ENCODE measurements around the gene CIB1.
"Not testable (repeated sequence)": the region's sequence is repeated elsewhere in the genome, so short reads cannot be mapped to it uniquely, and the experiment has no call there.

Gene CIB1

GRCh38 chr15:90190606-90191343 is 43.0 kb downstream of the CIB1 start:
- Histone ChIP-seq H3K36me3 (ENCODE audit: control insufficient read depth, insufficient read depth, low read length) (no peaks in the 10 kb centered on the region), H3K4me3 (ENCODE audit: low read depth, low read length) (no peak overlapping the region), H3K9me3 (ENCODE audit: control insufficient read depth, insufficient read depth, low read depth, low read length) (no peaks in the 10 kb centered on the region), H3K9ac (ENCODE audit: low read length) (no peak overlapping the region), H3K4me1 (ENCODE audit: control insufficient read depth, insufficient read depth, low read length) (peaks cover 7% of the 10 kb centered on the region), H3K27me3 (ENCODE audit: control insufficient read depth, insufficient read depth, low read length) (no peaks in the 10 kb centered on the region), H3K27ac (ENCODE audit: low read depth, low read length) (no peak overlapping the region)

GRCh38 chr15:90189781-90190467 is 43.8 kb downstream of the CIB1 start:
- no peaks in the 10 kb centered on the region for H3K36me3 ChIP-seq (ENCODE audit: control insufficient read depth, insufficient read depth, low read length)
- no peak overlapping the region for H3K4me3 ChIP-seq (ENCODE audit: low read depth, low read length)
- peaks cover 7% of the 10 kb centered on the region for H3K4me1 ChIP-seq (ENCODE audit: control insufficient read depth, insufficient read depth, low read length)
- no peaks in the 10 kb centered on the region for H3K27me3 ChIP-seq (ENCODE audit: control insufficient read depth, insufficient read depth, low read length)
- no peak overlapping the region for H3K27ac ChIP-seq (ENCODE audit: low read depth, low read length)
- H3K9me3 ChIP-seq (ENCODE audit: control insufficient read depth, insufficient read depth, low read depth, low read length): no peaks in the 10 kb centered on the region
- no peak overlapping the region for H3K9ac ChIP-seq (ENCODE audit: low read length)

GRCh38 chr15:90188914-90189748 is 44.6 kb downstream of the CIB1 start:
- Histone ChIP-seq H3K9ac (ENCODE audit: low read length) (no peak overlapping the region), H3K4me1 (ENCODE audit: control insufficient read depth, insufficient read depth, low read length) (peaks cover 10% of the 10 kb centered on the region)

GRCh38 chr15:90188065-90188464 is 45.7 kb downstream of the CIB1 start:
- H3K36me3 ChIP-seq (ENCODE audit: control insufficient read depth, insufficient read depth, low read length); H3K9me3 ChIP-seq (ENCODE audit: control insufficient read depth, insufficient read depth, low read depth, low read length); H3K27me3 ChIP-seq (ENCODE audit: control insufficient read depth, insufficient read depth, low read length); H3K4me3 ChIP-seq (ENCODE audit: low read depth, low read length); H3K9ac ChIP-seq (ENCODE audit: low read length); H3K27ac ChIP-seq (ENCODE audit: low read depth, low read length): not testable (repeated sequence)
- peaks cover 14% of the 10 kb centered on the region for H3K4me1 ChIP-seq (ENCODE audit: control insufficient read depth, insufficient read depth, low read length)

More at GRCh38 chr15:90188914-90189748, 44.6 kb downstream of the CIB1 start:
- Histone ChIP-seq H3K27me3 (ENCODE audit: control insufficient read depth, insufficient read depth, low read length) (no peaks in the 10 kb centered on the region), H3K36me3 (ENCODE audit: control insufficient read depth, insufficient read depth, low read length) (no peaks in the 10 kb centered on the region), H3K27ac (ENCODE audit: low read depth, low read length) (no peak overlapping the region), H3K4me3 (ENCODE audit: low read depth, low read length) (no peak overlapping the region), H3K9me3 (ENCODE audit: control insufficient read depth, insufficient read depth, low read depth, low read length) (no peaks in the 10 kb centered on the region)

- Histone ChIP-seq H3K9me3 (ENCODE audit: control insufficient read depth, insufficient read depth, low read depth, low read length) (no peaks in the 10 kb centered on the region), H3K36me3 (ENCODE audit: control insufficient read depth, insufficient read depth, low read length) (no peaks in the 10 kb centered on the region), H3K4me3 (ENCODE audit: low read depth, low read length) (no peak overlapping the region), H3K4me1 (ENCODE audit: control insufficient read depth, insufficient read depth, low read length) (peaks cover 14% of the 10 kb centered on the region), H3K27me3 (ENCODE audit: control insufficient read depth, insufficient read depth, low read length) (no peaks in the 10 kb centered on the region), H3K9ac (ENCODE audit: low read length) (no peak overlapping the region), H3K27ac (ENCODE audit: low read depth, low read length) (no peak overlapping the region)
Measured at GRCh38 chr15:90187257-90187868, 46.4 kb downstream of the CIB1 start.

- Histone ChIP-seq H3K27me3 (ENCODE audit: control insufficient read depth, insufficient read depth, low read length) (no peaks in the 10 kb centered on the region), H3K4me3 (ENCODE audit: low read depth, low read length) (peak overlapping the region; percentile 77), H3K36me3 (ENCODE audit: control insufficient read depth, insufficient read depth, low read length) (no peaks in the 10 kb centered on the region), H3K9me3 (ENCODE audit: control insufficient read depth, insufficient read depth, low read depth, low read length) (no peaks in the 10 kb centered on the region), H3K4me1 (ENCODE audit: control insufficient read depth, insufficient read depth, low read length) (peaks cover 7% of the 10 kb centered on the region; the same call in 1 of the 2 replicates), H3K27ac (ENCODE audit: low read depth, low read length) (no peak overlapping the region), H3K9ac (ENCODE audit: low read length) (peak overlapping the region; percentile 31)
Measured at GRCh38 chr15:90184786-90185704, 48.7 kb downstream of the CIB1 start.

GRCh38 chr15:90184119-90184785 is 49.5 kb downstream of the CIB1 start:
- Histone ChIP-seq H3K9ac (ENCODE audit: low read length) (no peak overlapping the region), H3K27ac (ENCODE audit: low read depth, low read length) (no peak overlapping the region), H3K4me1 (ENCODE audit: control insufficient read depth, insufficient read depth, low read length) (peaks cover 7% of the 10 kb centered on the region; the same call in 1 of the 2 replicates), H3K27me3 (ENCODE audit: control insufficient read depth, insufficient read depth, low read length) (no peaks in the 10 kb centered on the region), H3K9me3 (ENCODE audit: control insufficient read depth, insufficient read depth, low read depth, low read length) (no peaks in the 10 kb centered on the region), H3K36me3 (ENCODE audit: control insufficient read depth, insufficient read depth, low read length) (no peaks in the 10 kb centered on the region), H3K4me3 (ENCODE audit: low read depth, low read length) (peak overlapping the region; percentile 77)

GRCh38 chr15:90181776-90182175 is 52.0 kb downstream of the CIB1 start:
- peaks cover 17% of the 10 kb centered on the region for H3K4me1 ChIP-seq (ENCODE audit: control insufficient read depth, insufficient read depth, low read length)
- H3K27ac ChIP-seq (ENCODE audit: low read depth, low read length): no peak overlapping the region
- no peak overlapping the region for H3K9ac ChIP-seq (ENCODE audit: low read length)
- no peak overlapping the region for H3K4me3 ChIP-seq (ENCODE audit: low read depth, low read length)
- no peaks in the 10 kb centered on the region for H3K9me3 ChIP-seq (ENCODE audit: control insufficient read depth, insufficient read depth, low read depth, low read length)
- H3K27me3 ChIP-seq (ENCODE audit: control insufficient read depth, insufficient read depth, low read length): no peaks in the 10 kb centered on the region
- H3K36me3 ChIP-seq (ENCODE audit: control insufficient read depth, insufficient read depth, low read length): no peaks in the 10 kb centered on the region

All from HUES6 (cell line).